Hippocampal formation (tissue), 2 donors: ENCODE results near the gene RNF220.
A peak's percentile ranks its signal among the peaks of the same experiment; 100 is the strongest.

ENCODE experiments used
- DNase-seq, 2 donors: peaks; one replicate each; lab custom pipeline; 2025; lab: John Stamatoyannopoulos, UW

Gene RNF220

DNA sequence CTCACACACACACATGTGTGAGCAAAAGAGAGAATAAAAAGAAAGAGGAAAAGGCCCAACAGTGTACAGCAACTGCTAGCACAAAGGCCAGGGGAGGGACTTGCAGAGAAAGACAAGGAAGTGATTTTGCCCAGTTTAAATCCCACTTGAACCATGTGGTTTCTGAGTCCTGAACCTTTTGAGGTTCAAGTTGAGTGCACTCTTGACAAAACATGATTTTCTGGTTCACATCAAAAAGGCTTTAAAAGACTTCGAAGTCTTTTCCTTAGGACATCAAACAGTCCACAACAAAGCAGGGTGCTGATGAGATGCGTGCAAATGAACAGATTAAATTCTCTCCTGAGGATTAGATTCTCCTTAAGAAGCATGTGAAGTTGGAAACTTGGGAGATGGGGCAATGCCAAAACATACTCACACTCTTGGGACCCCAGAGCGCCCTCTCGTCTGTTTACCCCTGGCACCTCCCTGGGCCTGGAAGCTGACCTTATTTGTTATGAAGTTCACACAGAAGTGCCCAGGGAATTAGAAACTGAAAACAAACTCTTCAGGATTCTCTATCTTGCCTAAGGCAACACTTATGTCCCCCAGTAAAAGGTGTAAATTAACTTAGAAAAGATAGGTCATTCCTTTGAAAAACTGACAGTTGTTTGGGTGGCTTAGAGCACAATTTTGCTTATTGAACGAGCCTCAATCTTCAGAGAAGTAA lies 31.5 kb downstream of the RNF220 start:
- no peak for DNase-seq

DNA sequence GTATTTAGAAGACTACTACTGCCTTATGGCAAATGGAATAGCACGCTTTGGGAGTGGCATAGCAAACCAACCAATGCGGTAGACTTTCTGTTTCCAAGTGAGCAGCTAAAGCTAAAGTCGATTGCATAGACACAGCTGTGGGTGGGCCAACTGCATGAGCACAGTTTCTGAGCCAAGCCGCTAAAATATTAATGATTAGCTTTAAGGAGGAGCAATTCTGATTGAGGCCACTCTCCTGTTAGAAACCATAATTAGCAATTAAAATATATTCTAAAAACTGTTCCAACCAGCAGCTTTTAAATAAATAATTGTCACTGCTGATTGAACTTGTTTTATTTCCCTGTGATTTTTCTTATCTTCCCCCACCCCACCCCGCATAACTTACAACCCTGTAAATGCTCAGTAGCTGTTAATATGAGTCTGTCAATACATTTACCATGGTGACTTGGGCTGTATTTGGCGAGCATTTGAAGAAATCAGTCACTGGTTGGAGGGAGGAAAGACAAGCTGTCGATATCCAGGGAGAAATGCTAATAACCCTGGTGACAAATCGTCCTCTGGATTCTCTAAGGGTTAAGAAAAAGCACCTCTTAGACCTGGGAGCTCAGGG lies 32.2 kb downstream of the RNF220 start:
- DNase-seq: no peak

DNA sequence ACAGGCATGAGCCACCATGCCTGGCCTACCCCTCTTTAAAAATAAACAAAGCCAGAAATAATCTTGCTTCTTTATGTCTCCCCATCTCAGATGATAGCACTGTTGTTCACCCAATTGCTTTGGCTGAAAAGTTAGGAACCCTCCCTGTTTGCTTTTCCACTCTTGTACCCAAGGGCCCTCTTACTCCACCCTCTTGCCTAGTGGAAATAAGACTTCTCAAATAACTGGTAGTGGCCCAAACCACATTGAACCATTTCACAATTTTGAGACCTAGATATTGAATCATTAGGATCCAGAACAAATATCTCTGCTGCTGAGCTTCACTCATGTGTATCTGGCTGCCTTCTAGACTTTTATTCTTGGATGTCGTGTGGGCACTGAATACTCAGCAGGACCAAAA lies 37.7 kb downstream of the RNF220 start:
- no peak for DNase-seq

DNA sequence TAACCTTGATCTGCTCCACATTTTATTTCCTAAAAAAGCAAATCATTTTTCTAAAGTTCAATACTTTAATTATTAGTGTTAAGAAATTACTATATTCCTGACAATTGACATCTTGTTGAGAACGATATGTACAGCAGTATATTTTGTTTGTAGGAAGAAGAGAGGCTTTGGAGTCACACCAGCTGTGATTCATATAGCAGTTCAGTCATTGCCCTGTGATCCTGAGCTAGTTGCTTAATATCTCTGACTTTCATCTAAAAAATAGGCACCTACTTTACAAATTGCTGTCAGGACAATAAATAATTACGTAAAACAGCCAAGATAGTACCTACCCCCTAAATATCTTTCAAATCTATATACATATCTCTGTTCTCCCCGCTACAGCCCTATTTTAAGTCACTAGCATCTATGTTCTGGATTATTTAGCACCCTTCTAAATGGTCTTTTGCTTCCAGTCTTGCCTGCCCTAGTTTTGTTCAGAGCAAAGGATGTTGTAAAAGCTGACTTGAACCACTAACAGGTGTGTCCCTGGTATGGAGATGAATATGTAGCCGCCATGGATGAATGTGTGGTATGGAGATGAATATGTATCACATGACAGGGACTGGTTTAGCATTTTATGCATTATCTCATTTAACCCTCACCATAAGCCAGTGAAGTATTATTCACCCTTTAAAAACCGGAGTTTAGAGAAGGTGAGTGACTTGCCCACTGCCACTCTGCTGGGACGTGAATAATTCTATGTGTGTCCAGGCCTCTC lies 42.2 kb downstream of the RNF220 start:
- DNase-seq: no peak

DNA sequence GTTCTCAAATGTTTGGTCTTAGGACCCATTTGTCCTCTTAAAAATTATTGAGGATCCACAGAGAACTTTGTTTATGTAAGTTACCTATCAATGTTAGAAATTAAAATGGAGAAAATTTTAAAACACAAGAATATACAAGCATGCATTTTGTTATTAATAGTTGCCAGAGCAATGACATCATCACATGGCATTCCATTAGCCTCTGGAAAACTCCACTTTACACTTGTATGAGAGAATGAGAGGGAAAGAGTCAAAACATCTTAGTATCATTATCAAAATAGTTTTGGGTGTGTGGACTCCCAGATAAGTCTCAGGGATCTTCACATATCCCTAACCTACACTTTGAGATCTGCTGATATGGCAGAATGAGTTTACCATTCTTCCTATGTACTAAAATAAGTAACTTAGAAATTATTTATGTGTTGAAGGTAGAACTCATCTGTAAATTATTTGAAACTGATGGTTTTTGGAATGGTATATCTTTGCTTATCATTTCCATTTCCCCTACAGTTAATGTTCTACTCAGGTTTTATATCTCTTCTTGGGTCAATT lies 48.8 kb downstream of the RNF220 start:
- DNase-seq: no peak

DNA sequence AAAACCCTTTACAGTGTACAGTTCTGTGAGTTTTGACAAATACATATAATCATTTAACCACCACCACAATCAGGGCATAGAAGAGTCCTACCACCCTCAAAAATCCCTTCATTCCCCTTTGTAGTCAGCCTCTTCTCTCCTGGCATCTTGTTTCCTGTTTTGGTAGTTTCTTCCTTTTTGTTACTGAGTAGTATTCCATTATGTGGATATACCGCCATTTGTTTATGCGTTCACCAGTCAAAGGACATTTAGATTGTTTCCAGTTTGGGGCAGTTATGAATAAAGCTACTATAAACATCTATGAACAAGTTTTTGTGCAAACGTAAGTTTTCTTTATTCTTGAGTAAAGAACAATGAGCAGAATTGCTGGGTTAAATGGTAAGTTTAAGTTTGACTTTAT lies 49.6 kb downstream of the RNF220 start:
- DNase-seq: no peak

DNA sequence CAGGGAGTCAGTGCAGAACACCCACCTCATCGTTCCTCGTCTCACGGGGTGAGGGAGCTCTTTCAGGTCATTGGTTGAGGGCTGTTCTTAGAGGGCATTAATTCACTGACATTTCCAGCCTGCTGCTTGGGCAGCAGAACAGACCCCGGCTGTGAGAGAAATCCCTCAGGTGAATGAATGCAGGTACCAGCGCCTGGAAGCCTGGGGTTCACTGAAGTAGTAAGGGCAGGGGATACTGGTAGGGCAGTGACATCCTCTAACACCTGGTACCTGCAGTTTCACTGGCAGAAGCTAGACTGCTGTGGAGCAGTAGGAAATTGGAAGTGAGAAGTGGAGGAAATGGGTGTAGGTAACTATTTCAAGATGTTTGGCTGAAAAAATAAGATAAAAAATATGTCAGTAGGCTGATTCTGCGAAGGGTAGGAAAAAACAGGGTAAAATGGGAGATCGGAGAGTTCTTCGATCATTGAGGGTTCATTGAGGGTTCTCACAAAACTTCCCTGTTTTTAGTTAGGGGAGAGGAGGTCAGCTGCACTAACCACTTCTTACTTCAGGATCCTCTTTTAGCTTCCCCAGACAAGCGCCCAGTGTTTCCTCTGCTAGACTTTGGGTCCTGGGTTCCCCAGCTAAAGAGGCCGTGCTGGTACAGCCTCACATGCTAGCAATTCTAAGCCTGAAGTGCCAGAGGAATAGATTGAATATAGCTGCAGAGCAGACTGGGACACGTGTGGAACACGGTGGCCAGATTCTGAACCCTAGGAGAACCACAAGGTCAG lies 55.2 kb downstream of the RNF220 start:
- DNase-seq: peak in 1 of 2 donors; percentile 5

DNA sequence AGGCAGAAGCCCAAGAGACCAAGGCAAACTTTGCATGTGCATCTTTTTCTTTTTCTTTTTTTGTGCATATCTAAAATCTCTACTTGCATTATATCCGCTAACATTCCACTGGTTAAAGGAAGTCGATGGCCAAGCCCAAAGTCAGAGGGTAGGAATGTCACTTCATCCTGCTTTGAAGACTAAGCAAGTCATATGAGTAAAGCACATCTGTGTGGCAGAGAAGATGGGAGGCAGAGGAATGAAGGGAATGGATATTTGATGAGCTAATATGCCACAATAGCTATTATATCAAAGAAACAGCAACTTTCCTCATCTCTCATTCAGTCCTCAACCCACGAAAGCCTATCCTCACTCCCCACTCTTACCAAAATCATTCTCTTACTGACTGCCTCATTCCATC lies 59.3 kb downstream of the RNF220 start:
- no peak for DNase-seq

DNA sequence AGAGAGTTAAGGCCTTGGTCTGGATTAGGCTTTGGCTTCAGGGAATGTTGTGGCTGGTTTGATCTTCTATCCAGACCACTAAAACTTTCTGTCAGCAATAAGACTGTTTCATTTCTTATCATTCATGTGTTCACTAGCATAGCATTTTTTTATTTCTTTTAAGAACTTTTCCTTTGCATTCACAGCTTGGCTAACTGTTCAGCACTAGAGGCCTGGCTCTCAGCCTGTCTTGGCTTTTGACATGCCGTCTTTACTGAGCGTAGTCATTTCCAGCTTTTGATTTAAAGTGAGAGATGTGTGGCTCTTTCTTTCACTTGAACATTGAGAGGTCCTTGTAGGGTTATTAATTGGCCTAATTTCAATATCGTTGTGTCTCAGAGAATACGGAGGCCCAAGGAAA lies 62.5 kb downstream of the RNF220 start:
- DNase-seq: no peak

DNA sequence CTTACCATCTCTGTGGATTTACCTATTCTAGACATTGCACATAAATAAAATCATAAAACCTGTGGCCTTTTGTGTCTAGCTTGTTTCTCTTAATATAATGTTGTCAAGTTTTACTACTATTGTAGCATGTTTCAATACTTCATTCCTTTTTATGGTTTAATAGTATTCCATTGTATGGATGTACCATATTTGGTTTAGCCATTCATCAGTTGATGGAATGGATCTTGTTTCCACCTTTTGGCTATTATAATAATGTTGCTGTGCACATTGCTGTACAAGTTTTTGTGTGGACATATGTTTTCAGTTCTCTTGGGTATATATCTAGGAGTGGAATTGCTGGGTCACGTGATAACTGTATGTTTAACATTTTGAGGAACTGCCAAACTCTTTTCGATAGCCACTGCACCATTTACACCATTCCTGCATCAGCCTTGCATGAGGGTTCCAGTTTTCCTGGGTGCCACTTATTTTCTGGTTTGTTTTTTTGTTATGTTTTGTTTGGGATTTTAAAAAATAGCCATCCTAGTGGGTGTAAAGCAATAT lies 66.9 kb downstream of the RNF220 start:
- no peak for DNase-seq

DNA sequence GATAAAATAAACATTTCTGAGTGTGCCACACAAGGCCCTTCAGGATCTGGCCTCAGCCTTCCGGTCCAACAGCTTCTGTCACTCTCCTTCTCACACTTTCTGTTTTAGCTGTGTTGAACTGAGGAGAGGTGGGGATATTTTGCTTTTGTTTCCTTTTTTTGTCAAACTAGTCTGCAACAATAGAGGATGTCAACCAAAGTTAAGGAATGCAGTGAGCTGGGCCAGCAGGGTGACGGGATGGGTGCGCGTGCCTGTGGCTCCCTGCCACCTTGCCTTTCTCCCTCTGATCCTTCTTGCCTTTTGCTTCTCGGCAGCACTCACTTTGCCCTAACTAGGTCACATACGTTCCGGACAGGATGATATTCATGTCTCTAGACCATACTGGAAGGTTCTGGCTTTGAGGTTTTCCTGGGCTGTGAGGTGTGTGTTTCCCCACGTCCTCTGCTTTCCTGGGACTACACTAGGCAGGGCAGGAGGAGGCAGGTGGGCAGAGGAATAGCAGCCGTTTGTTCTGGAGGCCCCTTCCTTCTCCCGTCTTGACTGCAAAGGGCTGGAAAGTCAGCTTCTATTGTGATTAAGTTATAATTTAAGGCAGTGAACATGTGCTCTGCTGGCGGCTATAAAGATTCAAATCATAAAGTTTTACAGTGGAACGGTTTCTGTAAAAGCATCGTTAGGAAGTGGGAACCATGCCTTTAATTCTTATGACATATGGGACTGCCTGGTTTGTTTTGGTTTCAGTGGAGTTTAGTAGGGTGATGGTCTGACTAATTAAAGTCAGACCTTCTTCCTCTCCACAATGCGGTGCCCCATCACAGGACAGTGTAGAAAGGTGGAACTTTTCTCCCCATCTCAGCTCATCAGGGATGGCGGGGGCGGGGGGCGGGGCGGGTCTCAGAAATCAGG lies 67.8 kb downstream of the RNF220 start:
- no peak for DNase-seq

DNA sequence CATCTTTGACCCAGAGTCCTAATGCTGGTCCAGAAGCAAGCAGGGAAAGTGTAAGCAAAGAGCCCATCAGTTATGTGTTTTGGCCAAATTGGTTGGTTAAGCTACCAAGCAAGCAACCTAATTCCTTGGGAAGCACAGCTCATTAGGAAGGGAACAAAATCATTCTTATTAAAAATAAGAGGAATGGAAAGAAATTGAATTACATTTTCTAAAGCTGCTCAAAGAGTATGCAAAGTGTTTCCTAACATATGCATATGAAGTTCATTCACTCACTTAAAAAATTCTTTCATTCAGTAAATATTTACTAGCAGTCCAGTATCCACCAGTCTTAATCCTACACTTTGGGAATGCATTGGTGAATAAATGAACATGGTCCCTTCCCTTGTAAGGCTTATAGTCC lies 71.8 kb downstream of the RNF220 start:
- no peak for DNase-seq

DNA sequence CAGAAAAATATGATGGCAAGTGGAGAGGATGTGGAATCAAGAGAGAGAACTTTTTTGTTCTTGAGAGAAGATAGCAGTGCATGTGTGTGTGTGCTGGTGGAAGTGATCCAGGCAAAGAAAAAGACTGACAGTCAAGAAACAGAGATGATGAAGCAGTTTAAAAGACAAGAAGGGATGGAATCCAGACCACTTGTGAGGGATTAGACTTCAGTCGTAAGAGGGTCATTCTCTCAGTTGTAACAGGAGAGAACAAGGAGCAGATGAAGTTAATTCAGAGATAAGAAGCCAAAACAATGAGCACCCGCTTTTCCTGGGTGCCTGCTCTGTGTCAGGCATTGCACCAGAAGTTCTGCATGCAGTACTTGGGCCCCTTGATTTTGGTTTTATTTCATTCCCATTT lies 76.6 kb downstream of the RNF220 start:
- no peak for DNase-seq

DNA sequence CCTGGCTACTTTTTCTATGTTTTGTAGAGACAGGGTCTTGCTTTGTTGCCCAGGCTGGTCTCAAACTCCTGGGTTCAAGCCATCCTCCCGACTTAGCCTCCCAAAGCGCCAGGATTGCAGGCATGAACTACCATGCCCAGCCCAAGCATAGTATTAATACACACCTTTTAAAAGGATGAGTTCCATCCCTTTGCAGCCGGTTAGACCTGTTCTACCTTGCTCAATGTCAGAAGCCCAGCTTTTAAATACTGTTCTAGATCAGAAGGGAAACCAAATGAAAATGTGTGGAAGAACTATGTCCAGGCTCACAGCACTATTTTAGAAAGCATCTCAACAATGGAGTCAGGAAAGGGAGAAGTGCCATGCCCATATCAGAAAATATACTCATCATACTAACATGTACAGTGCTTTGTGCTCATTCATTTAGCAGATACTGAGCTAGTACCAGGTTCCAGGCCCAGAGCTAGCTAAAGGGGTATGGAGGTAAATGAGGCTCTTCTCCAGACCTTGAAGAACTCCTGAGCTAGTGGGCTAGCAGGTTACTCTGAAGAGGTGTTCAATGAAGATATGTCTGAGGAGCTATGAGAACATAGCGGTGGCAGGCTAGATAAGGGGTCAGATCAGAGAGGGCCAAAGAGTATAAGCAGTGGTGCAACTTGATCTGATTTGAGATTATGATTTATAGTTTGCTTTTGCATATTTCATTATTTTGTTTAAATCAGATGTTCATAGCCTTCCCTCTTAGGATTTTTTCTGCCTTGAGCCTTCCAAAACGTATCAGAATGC lies 78.2 kb downstream of the RNF220 start:
- no peak for DNase-seq

DNA sequence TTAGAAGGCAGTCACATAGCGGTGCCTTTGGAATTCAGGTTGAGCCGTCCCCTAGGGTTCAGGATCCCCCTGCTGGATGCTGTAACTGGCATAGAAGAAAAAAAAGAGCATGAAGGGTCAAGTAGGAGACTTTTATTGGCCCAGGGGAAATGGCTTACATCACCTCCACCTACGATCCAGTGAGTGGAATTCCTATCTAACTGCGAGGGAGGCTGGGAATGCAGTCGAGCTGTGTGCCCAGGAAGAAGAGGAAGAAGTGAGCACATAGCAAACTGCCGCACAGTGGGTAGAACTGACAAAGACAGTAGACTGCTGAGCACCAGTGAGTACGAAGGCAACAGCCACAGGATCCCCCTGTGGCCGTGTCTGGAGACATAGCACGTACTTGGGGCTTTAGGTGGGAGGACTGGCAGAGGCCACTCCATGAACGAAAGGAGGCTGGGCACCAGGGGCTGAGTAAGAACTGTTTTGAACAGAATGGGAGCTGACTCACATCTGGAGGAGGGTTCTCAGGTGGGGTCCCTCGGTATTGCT lies 79.2 kb downstream of the RNF220 start:
- no peak for DNase-seq

DNA sequence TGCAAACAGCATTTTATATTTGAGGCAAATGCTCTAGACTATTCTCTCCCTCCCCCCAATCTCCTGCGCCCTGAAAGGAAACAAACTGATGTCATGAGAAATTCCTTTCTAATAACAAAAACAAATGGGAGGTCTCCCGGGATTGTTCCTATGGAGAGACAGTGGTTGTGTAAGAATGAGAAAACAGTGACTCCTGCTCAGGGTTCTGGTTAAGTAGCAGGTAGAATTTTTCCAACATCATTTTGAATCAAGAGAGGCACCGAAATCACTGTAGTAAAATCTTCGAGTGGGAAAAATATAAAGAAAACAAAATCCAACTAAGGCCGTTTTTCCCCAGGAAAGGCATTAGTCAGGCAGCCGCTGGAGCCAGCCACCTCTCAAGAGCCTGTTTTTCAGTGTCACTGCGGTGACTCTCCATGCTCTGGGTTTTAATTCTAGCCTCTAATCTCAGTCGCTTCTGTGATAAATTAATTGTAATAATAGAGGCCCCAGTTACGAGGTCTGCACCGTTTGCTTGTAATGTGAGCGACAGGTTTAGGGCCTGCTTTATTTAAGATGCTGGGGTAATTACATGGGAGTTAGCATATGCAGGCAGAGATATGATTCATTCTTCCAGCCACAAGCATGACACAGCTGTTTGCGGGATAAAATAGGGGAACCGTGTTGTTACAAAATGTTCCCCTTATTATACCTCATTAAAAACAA lies 80.3 kb downstream of the RNF220 start:
- DNase-seq: peak in 1 of 2 donors; percentile 17

DNA sequence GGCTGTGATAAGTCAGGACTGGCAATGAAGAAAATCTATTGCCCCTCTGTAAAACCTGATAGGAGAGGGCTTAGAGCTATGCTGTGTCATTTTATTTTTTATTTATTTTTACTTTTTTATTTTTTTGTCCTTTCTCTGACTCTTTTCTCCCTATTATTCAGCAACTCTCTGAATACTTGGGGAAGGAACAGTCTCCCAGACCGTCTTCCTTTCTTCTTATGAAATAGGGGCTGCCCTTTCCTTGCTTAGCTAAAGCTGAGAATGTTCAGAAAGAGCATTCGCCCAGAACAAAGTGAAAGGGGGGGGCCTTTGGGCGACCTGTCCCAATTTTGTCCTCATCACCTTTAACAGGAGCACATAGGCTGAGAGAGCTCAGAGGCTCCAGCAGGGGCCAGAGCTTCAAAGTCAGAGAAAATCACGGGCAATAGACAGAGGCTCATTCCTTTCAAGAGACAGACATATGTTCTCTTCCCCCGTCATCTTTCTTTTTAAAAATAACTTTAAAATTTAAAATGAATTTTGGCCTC lies 80.9 kb downstream of the RNF220 start:
- DNase-seq: no peak

DNA sequence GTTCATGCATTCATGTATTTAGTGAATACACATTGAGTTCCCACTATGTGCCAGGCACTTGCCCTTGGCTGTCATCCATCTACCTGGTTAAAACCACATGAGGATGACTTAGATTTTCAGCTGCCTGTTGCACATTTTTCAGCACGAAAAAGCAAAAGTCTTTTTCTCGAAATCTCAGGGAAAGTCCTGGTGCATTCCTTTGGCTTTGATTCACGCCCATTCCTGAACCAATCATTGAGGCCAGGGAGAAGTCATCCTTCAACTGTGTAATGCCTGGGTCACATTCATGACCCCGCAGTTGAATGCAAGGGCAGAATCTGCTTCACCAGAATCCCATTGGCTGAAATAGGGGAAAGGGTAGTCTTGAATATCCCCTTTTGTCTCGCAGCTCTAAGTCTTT lies 84.4 kb downstream of the RNF220 start:
- no peak for DNase-seq
